Measurements from ENCODE around the gene RGR.
"Not testable (repeated sequence)": the region's sequence is repeated elsewhere in the genome, so short reads cannot be mapped to it uniquely, and the experiment has no call there.

Gene RGR

GRCh38 chr10:84261236-84261915 lies 16.5 kb downstream of the RGR start:
- DNase-seq: no peak

GRCh38 chr10:84262190-84262956 lies 17.5 kb downstream of the RGR start:
- DNase-seq: no peak

- DNase-seq: no peak
Measured at GRCh38 chr10:84263716-84264115, 18.9 kb downstream of the RGR start.

- DNase-seq: peak; percentile 56
Measured at GRCh38 chr10:84264611-84265141, 19.8 kb downstream of the RGR start.

GRCh38 chr10:84265418-84265817 lies 20.6 kb downstream of the RGR start:
- peak; percentile 79 for DNase-seq

- DNase-seq: no peak
Measured at GRCh38 chr10:84267503-84268126, 22.8 kb downstream of the RGR start.

GRCh38 chr10:84269162-84269561 lies 24.3 kb downstream of the RGR start:
- no peak for DNase-seq

- DNase-seq: no peak
Measured at GRCh38 chr10:84269773-84270172, 24.9 kb downstream of the RGR start.

GRCh38 chr10:84270708-84271107 lies 25.9 kb downstream of the RGR start:
- DNase-seq: peak; percentile 78

GRCh38 chr10:84279876-84280475 lies 35.1 kb downstream of the RGR start:
- not testable (repeated sequence) for DNase-seq

GRCh38 chr10:84286695-84287094 lies 41.8 kb downstream of the RGR start:
- no peak for DNase-seq

GRCh38 chr10:84288151-84288550 lies 43.3 kb downstream of the RGR start:
- no peak for DNase-seq

GRCh38 chr10:84289521-84290200 lies 44.8 kb downstream of the RGR start:
- DNase-seq: no peak

- no peak for DNase-seq
Measured at GRCh38 chr10:84290235-84290634, 45.4 kb downstream of the RGR start.

GRCh38 chr10:84291384-84291783 lies 46.5 kb downstream of the RGR start:
- DNase-seq: no peak

GRCh38 chr10:84292502-84292901 lies 47.6 kb downstream of the RGR start:
- no peak for DNase-seq

- DNase-seq: no peak
Measured at GRCh38 chr10:84293171-84293570, 48.3 kb downstream of the RGR start.

GRCh38 chr10:84293574-84294016 lies 48.7 kb downstream of the RGR start:
- no peak for DNase-seq

GRCh38 chr10:84294766-84295447 lies 50.1 kb downstream of the RGR start:
- DNase-seq: no peak

- no peak for DNase-seq
Measured at GRCh38 chr10:84296091-84296981, 51.5 kb downstream of the RGR start.

- DNase-seq: no peak
Measured at GRCh38 chr10:84298057-84298456, 53.2 kb downstream of the RGR start.

Data from NCI-H1105 treated with DMSO at 0.1 percent for 48 hours (cell line).